22Rv1 (cell line): Measurements from ENCODE around the gene KIF25.

ENCODE experiments used
- H3K27ac ChIP-seq: fragments of 450-650 bp; 2 replicates; pipeline ENCODE4 v1.5.1; 2017
- CTCF ChIP-seq: fragments of 450-650 bp; IDR thresholded peaks from 2 replicates; pipeline ENCODE4 v1.5.1; 2017; ENCODE audit warnings: mild to moderate bottlenecking
- ZFX ChIP-seq: fragments of 450-650 bp; IDR thresholded peaks from 2 replicates; pipeline ENCODE4 v1.6.1; 2017; ENCODE audit warnings: antibody characterized with exemption, borderline replicate concordance

KIF25 gene

GRCh38 chr6:168045706-168046620 lies 48.5 kb downstream of the KIF25 start:
- no peak overlapping the region for H3K27ac ChIP-seq
- TF ChIP-seq CTCF: no peak
- TF ChIP-seq ZFX: no peak

- no peak overlapping the region for H3K27ac ChIP-seq
- TF ChIP-seq ZFX (no peak), CTCF (no peak)
Observed at GRCh38 chr6:168046696-168047095, 49.2 kb downstream of the KIF25 start.

- H3K27ac ChIP-seq: no peak overlapping the region
- TF ChIP-seq ZFX (no peak), CTCF (no peak)
Observed at GRCh38 chr6:168047841-168048723, 50.6 kb downstream of the KIF25 start.

GRCh38 chr6:168048724-168049025 lies 51.2 kb downstream of the KIF25 start:
- no peak for TF ChIP-seq ZFX
- TF ChIP-seq CTCF: no peak
- no peak overlapping the region for H3K27ac ChIP-seq

GRCh38 chr6:168049277-168049676 lies 51.8 kb downstream of the KIF25 start:
- no peak overlapping the region for H3K27ac ChIP-seq
- no peak for TF ChIP-seq ZFX

GRCh38 chr6:168049706-168050224 lies 52.3 kb downstream of the KIF25 start:
- no peak overlapping the region for H3K27ac ChIP-seq
- TF ChIP-seq ZFX: no peak
- TF ChIP-seq CTCF: no peak

- TF ChIP-seq CTCF (no peak), ZFX (no peak)
- no peak overlapping the region for H3K27ac ChIP-seq
Observed at GRCh38 chr6:168050225-168050880, 52.9 kb downstream of the KIF25 start.
